Stimulated activated CD4-positive, alpha-beta T cell treated with anti-CD3 and anti-CD28 coated beads, Interleukin-4, amount 100 ng/mL, for 48 hours (primary cell): ENCODE data around the gene BLNK.

Experiments
- DNase-seq, 2 donors: peaks; one replicate each; pipeline ENCODE4 v3.0.0-alpha.2; 2020; ENCODE audit warnings: low read depth in 2 of 2

BLNK gene

GRCh38 chr10:96288151-96288621 lies 16.8 kb upstream of the BLNK start:
- no peak for DNase-seq

- DNase-seq, result no peak
Measured at GRCh38 chr10:96287392-96288105, 16.2 kb upstream of the BLNK start.

- DNase-seq, result no peak
Measured at GRCh38 chr10:96285331-96285752, 14.0 kb upstream of the BLNK start.

- no peak for DNase-seq
Measured at GRCh38 chr10:96283756-96284155, 12.4 kb upstream of the BLNK start.

GRCh38 chr10:96283351-96283750 lies 12.0 kb upstream of the BLNK start:
- no peak for DNase-seq

GRCh38 chr10:96281444-96282029 lies 10.2 kb upstream of the BLNK start:
- DNase-seq, result no peak

- no peak for DNase-seq
Measured at GRCh38 chr10:96280859-96281258, 9.5 kb upstream of the BLNK start.

- no peak for DNase-seq
Measured at GRCh38 chr10:96279191-96279641, 7.8 kb upstream of the BLNK start.

GRCh38 chr10:96276831-96277230 lies 5.5 kb upstream of the BLNK start:
- DNase-seq, result no peak

GRCh38 chr10:96276426-96276825 lies 5.1 kb upstream of the BLNK start:
- no peak for DNase-seq

GRCh38 chr10:96275685-96276418 lies 4.5 kb upstream of the BLNK start:
- DNase-seq, result no peak

- DNase-seq, result no peak
Measured at GRCh38 chr10:96272316-96273280, 1.2 kb upstream of the BLNK start.

GRCh38 chr10:96270571-96270970 lies 798 bp downstream of the BLNK start:
- no peak for DNase-seq

GRCh38 chr10:96269438-96270300 lies 1.7 kb downstream of the BLNK start:
- no peak for DNase-seq

GRCh38 chr10:96268341-96268909 lies 2.9 kb downstream of the BLNK start:
- DNase-seq, result no peak

GRCh38 chr10:96267234-96267705 lies 4.1 kb downstream of the BLNK start:
- DNase-seq, result no peak

GRCh38 chr10:96266118-96266770 lies 5.1 kb downstream of the BLNK start:
- DNase-seq, result no peak

GRCh38 chr10:96264938-96265337 lies 6.4 kb downstream of the BLNK start:
- DNase-seq, result no peak

GRCh38 chr10:96263669-96264068 lies 7.7 kb downstream of the BLNK start:
- DNase-seq, result no peak

GRCh38 chr10:96263176-96263575 lies 8.2 kb downstream of the BLNK start:
- no peak for DNase-seq
